VCaP (cell line): ENCODE results near the gene IRF2.
A peak's percentile ranks its signal among the peaks of the same experiment; 100 is the strongest.

ENCODE experiments used
- H3K27ac ChIP-seq: fragments of 450-650 bp; 2 replicates; pipeline ENCODE4 v1.5.1; 2017
- TF ChIP-seq, protein P1 (sequence below): fragments of 450-650 bp; conservative IDR thresholded peaks from 2 replicates; pipeline ENCODE4 v1.5.1; 2017; ENCODE audit warnings: mild to moderate bottlenecking, moderate library complexity

Gene IRF2

GRCh38 chr4:184357165-184357564, 117.2 kb downstream of the IRF2 start:
- no peak overlapping the region for H3K27ac ChIP-seq
- TF ChIP-seq, protein P1, sequence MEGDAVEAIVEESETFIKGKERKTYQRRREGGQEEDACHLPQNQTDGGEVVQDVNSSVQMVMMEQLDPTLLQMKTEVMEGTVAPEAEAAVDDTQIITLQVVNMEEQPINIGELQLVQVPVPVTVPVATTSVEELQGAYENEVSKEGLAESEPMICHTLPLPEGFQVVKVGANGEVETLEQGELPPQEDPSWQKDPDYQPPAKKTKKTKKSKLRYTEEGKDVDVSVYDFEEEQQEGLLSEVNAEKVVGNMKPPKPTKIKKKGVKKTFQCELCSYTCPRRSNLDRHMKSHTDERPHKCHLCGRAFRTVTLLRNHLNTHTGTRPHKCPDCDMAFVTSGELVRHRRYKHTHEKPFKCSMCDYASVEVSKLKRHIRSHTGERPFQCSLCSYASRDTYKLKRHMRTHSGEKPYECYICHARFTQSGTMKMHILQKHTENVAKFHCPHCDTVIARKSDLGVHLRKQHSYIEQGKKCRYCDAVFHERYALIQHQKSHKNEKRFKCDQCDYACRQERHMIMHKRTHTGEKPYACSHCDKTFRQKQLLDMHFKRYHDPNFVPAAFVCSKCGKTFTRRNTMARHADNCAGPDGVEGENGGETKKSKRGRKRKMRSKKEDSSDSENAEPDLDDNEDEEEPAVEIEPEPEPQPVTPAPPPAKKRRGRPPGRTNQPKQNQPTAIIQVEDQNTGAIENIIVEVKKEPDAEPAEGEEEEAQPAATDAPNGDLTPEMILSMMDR = no peak

GRCh38 chr4:184356366-184356765, 118.0 kb downstream of the IRF2 start:
- TF ChIP-seq, protein P1 = no peak
- H3K27ac ChIP-seq = no peak overlapping the region

DNA sequence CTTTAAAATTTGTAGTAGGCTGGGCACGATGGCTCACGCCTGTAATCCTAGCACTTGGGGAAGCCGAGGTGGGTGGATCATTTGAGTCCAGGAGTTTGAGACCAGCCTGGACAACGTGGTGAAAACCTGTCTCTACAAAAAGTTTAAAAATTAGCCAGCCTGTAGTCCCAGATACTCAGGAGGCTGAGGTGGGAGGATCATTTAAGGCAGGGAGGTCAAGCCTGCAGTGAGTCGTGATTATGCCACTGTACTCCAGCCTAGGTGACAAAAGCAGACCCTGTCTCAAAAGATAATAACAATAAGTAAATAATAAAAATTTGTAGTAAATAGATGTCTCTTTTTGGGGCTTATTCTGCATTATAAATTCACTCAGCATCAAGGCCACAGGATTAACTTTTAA, 118.5 kb downstream of the IRF2 start:
- TF ChIP-seq, protein P1 = no peak
- no peak overlapping the region for H3K27ac ChIP-seq

- TF ChIP-seq, protein P1 = no peak
Measured at GRCh38 chr4:184355111-184355604, 119.2 kb downstream of the IRF2 start.

DNA sequence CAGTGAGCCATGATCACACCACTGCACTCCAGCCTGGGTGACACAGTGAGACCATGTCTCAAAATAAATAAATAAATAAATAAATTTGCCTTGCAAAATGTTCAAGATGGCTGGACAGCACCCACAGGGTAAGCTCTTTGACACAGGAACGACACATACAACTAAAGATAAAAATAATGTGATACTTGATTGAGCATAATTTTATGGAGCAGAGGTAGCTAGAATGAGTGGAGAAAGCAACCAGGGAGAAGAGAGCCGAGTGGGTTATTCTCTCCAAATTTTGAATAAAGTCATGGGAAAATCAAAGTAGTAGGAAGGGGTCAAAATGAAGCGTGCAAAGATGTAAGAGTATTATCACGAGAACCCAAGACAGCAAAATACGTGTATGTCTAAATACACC, 121.5 kb downstream of the IRF2 start:
- no peak overlapping the region for H3K27ac ChIP-seq
- TF ChIP-seq, protein P1 = no peak

More at GRCh38 chr4:184355111-184355604, 119.2 kb downstream of the IRF2 start:
- peak overlapping the region; percentile 8; the same call in 1 of the 2 replicates for H3K27ac ChIP-seq

DNA sequence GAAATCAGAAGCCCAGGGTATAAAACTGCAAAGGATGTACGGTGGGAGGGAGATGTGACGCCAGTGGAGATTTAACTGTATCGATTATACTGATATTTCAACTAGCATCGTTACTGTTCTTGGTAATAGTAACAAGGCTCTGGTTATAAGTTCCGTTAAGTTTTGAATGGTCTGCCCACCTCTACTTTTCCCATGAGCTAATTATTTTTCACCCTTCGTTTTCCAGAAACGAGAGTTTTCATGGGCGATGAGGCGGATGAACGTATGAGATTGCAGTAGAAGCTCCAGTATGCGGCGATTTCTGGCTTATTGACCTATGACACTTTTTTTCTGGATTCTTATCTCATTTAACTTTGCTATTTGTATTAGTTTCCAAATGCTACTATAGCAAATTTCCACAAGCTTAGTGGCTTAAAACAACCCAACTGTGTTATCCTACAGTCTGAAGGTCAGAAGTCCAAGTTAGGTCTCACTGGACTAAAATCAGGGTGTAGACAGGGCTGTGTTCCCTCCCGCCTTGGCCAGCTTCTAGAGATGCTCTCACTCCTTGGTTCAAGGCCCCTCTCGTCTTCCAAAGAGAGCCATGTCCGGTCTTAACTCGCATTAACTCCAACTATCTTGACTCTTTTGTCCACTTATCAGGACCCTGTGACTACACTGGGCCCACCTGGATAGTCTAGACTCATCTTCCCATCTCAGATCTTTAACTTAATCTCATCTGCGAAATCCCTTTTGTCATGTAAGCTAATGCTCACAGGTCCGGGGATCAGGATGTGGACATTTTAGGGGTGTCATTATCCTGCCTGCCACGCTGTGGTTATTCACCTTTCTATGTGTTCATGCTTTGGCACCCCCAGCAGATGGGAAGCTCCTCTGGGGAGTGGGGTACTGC, 122.5 kb downstream of the IRF2 start:
- H3K27ac ChIP-seq = no peak overlapping the region
- TF ChIP-seq, protein P1 = no peak

GRCh38 chr4:184350964-184351363, 123.4 kb downstream of the IRF2 start:
- TF ChIP-seq, protein P1 = no peak
- H3K27ac ChIP-seq = no peak overlapping the region
